ENCODE measurements around the gene CAMSAP2.

GRCh38 chr1:200774311-200774710 lies 35.6 kb downstream of the CAMSAP2 start:
- TF ChIP-seq CTCF (conservative IDR thresholded peaks at IDR 0.05; ENCODE audit: low read depth, low read length) (no peak), SMC3 (IDR thresholded peaks at IDR 0.05; ENCODE audit: low read depth, low read length) (no peak), ELK1 (IDR thresholded peaks at IDR 0.05; ENCODE audit: borderline replicate concordance, low read depth, low read length) (no peak), BHLHE40 (IDR thresholded peaks at IDR 0.05; ENCODE audit: low read depth, low read length) (no peak), USF2 (IDR thresholded peaks at IDR 0.05; ENCODE audit: low read depth, low read length) (no peak), POLR2A (IDR thresholded peaks at IDR 0.05; ENCODE audit: low read depth, low read length) (no peak), RCOR1 (IDR thresholded peaks at IDR 0.05; ENCODE audit: insufficient replicate concordance, low read length) (no peak), CEBPB (IDR thresholded peaks at IDR 0.05; ENCODE audit: low read depth, low read length) (no peak), FOS (IDR thresholded peaks at IDR 0.05; ENCODE audit: low read depth, low read length) (no peak), MAFK (IDR thresholded peaks at IDR 0.05; ENCODE audit: low read depth, low read length) (no peak), MAZ (IDR thresholded peaks at IDR 0.05; ENCODE audit: borderline replicate concordance, low read depth, low read length) (no peak)

Data from IMR-90 (cell line).